G401.6 (cell line): ENCODE results near the gene COL25A1.
"Not testable (repeated sequence)": the region's sequence is repeated elsewhere in the genome, so short reads cannot be mapped to it uniquely, and the experiment has no call there.

Experiments
- FAIRE-seq: peaks from 2 replicates; lab custom pipeline; 2012; peaks lifted over from hg19 to GRCh38; lab: Jason Lieb, UNC

The COL25A1 gene

DNA sequence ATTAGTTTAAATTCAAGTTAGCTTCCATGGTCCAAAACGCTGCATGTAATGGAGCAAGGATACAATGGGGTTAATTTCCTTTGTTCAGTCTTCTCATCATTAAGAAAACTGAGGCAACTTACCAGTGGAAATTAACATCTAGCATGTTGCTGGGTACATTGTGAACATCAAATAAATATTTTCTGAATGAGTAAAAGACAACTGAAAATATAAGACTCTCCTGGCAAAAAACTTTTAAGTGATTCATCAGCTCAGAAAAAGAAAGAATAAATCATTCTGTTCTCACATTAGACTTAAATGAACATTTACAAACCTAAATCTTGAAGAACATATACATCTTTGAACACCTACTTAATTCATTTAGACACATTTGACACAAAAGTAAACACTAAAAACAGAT is 401.2 kb downstream of the COL25A1 start:
- FAIRE-seq = no peak

DNA sequence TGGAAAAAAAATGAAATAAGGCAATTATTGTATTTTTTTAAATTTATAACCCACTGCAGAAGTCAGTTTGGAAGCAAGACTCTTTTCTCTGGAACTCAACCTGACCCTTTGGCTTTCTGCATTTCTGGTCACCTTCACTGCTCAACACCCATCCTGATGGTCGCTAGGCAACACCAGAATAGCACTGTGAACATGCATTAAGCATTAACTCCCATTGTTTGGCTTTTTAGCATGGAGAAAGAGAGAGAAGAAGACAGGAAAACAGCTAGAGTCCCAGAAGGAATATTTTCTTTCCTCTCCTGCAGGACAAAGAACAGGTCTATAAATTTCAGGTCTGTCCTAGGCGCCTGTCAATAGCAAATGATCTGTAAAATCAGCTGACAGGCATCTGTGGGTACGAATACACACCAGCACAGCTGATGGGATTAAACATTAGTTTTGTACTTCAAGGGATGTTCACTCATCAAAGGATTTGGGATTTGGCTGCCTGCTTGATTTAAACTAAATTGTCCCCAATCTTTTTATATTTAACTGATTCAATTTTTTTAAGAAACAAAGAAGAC is 402.4 kb downstream of the COL25A1 start:
- FAIRE-seq = no peak

DNA sequence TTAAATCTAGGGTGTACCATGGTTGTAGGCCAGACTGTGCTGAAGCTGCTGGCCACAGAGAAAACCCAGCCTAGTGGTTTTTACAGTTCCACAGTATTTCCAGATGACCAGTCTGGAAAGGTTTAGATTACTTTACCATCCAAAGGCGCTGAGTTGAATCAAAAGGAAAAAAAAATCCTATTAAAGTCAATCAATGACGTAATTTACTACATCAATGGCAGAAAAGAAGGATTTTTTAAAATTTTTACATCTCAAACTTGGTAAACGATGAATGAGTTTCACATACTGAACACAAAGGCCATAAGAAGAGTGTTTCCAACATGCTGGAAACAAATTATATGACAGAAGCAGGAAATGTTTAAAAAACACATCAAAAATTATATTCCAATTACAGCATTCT is 409.0 kb downstream of the COL25A1 start:
- no peak for FAIRE-seq

- no peak for FAIRE-seq
These were observed 410.4 kb downstream of the COL25A1 start for GRCh38 chr4:108891896-108892590.

- no peak for FAIRE-seq
These were observed 412.0 kb downstream of the COL25A1 start for GRCh38 chr4:108890484-108890881.

DNA sequence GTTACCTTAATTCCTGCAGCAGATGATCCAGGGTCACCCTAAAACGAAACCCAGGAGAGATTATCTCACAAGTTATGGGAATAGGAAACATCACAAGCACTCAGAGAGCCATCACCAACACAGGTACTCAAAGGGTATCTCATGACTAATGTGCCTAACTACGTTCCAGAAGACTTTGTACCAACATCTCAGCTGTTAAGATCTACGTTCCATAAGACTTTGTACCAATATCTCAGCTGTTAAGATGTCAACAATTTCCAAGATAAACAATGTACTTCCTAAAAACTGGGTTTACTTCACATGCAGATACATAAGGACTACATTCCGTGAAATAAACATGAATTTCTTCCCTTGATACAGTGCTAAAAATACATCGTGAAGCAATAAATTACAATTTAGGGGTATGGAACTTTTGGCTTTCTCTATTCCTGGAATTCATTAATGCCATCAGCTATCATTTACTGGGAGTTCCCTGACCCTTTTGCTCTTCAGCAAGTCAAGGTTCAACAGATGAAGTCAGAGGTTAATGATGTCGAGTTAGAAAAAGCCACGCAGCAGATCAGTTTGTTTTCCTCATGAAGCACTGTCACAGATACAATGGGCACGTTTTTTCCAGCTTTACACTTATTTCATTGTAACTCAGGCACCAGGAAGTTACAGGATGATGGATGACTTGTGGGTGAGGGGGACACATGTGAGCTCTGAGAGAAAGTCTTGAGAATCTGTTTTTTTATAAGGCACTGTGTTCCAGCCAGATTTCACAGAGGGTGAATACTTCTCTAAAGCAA is 412.6 kb downstream of the COL25A1 start:
- FAIRE-seq = no peak

GRCh38 chr4:108888769-108889168 is 413.7 kb downstream of the COL25A1 start:
- no peak for FAIRE-seq

DNA sequence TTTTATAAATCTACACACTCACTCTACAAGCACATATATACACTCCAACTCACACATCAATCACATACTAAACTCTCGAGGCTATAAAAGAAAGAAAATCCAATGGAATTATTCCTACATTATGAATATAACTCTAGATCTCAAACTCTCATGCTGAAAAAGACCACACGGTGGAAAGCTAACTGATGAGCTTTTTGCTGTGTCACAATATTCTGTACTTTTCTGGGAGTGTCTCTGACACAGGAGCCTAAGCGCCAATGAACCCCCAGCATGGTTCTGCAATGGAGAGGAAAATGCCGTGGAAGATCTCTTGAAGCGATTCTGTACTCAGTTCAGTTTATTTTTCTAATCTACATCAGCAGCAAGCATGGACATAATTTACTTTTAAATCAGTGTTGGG is 415.4 kb downstream of the COL25A1 start:
- FAIRE-seq = no peak

DNA sequence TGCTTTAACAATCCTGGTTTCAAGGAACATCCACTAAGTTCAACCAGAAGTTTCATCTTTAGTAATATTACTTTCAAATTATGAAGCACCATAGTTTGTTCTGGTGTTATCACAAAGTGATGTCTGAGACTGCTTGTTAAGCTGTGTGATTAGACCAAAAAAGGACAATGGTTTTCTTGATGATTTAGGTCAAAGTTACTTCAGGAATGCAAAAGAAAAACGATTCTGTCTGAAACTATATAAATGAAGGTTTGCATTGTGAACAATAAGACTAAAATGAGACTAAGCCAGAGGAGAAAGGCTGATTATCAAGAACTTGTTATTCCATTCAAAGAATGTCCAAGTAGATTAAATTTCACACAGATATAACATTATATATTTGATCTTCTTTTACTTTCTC is 417.2 kb downstream of the COL25A1 start:
- FAIRE-seq = no peak

GRCh38 chr4:108884596-108884995 is 417.9 kb downstream of the COL25A1 start:
- FAIRE-seq = no peak

DNA sequence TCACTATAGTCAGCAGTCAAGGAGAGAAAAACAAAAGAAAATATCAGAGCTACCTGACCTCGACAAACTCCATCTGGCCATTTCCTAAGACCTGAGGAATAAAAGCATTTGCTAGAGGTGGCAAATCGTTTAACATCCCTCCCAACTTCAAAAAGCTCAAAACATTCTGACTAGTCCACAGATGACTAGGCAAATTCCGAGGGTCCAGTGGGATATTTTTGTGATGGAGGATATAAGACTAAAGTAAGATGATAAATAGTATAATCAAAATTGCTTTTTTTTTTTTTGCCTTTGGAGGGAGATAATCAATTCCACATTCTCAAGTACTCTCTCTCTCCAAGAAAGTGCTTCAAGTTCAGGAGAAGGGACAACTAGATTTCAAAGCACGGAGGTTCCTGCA is 420.5 kb downstream of the COL25A1 start:
- no peak for FAIRE-seq

- FAIRE-seq = no peak
These were observed 421.3 kb downstream of the COL25A1 start for GRCh38 chr4:108881190-108881589.

- no peak for FAIRE-seq
These were observed 423.7 kb downstream of the COL25A1 start for GRCh38 chr4:108878806-108879205.

DNA sequence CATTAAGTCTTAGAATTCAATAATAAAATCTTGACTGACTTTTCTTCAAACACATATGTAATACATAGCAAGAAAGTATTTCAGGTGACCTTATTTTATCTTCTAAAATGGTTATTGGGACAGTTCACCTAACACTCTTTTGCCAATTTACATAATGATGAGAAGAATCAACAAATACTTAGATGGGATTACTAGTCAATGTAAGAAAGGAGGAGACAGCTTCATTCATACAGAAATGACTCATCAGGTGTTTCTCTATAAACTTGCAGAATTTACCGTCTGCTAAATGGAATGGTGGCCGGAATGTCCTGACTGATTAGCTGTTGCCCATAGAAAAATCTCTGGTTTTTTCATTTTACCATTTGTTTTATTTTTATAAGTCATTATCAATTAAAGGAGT is 424.6 kb downstream of the COL25A1 start:
- FAIRE-seq = no peak

GRCh38 chr4:108874806-108875205 is 427.7 kb downstream of the COL25A1 start:
- no peak for FAIRE-seq

- FAIRE-seq = not testable (repeated sequence)
These were observed 432.5 kb downstream of the COL25A1 start for GRCh38 chr4:108869970-108870369.

DNA sequence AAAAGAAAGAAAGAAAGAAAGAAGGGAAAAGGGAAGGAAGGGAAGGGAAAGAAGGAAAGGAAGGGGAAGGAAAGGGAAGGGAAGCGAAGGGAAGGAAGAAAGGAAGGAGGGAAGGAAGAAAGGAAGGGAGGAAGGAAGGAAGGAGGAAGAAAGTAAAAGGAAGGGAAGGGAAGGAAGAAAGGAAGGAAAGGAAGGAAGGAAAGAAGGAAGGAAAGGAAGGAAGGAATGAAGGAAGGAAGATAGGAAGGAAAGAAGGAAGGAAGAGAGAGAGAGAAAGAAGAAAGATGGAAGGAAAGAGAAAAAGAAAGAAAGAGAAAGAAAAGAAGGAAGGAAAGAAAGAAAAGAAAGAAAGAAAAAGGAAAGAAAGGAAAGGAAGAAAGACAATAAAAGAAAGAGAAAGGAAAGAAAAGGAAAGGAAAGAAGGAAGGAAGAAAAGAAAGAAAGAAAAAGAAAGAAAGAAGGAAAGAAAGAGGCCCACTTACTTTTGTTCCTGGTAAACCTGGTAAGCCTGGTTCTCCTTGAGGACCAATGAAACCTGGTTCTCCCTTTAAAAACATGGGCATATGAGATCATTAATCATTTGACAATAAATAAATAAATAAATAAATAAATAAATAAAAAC is 433.7 kb downstream of the COL25A1 start:
- FAIRE-seq = no peak

DNA sequence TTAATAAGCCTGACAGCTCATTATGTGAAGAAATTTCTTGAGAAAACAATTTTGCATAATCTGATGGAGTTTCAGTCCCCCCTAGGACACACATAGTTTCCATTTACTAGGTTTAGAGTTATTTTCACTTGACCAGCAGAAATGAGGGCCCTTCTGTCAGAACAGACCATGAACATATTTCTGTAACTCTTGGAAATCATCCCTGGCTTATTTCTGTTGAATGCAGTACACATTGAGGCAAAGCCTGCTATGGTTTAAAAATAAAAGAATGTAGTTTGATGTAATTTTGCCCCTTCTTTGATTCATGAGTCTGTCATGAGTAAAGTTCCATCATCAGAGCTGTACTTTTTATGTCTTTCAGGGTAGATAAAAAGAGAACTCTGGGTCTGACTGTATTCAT is 435.0 kb downstream of the COL25A1 start:
- no peak for FAIRE-seq

DNA sequence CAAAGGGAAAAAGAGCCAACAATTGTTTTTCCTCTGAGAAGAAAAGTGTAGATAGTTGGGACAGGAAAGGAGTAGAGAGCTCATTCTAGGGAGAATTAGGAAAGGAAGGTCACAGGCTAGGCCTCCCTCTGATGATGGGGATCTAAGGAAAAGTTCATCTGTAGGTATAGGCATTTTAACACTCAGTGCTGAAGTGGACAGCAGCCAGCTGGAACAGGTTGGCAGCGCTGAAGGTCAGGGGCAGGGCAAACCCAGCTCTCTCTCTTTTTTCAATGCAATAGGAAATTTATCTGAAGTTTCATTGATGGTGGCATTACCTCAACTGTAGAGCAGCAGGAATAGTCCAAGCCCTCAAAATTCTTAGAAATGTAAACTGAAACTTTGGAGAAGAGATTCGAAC is 441.1 kb downstream of the COL25A1 start:
- no peak for FAIRE-seq

DNA sequence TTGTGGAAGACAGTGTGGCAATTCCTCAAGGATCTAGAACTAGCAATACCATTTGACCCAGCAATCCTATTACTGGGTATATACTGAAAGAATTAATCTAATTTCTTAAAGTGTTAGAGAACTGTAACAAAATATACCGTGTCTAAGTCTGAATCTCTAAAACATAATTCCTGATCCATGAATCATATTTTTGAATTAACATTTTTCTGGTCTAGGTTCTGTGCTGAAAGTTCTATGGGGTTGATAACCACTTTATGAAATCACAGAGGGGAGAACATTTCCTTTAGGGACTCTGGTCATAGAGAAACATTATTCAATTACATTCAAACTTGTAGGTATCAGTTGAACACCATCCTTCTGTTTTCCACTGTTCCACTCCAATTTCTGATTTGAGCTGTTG is 447.7 kb downstream of the COL25A1 start:
- no peak for FAIRE-seq

- no peak for FAIRE-seq
These were observed 449.8 kb downstream of the COL25A1 start for GRCh38 chr4:108852691-108853090.

GRCh38 chr4:108851366-108851765 is 451.1 kb downstream of the COL25A1 start:
- no peak for FAIRE-seq

- no peak for FAIRE-seq
These were observed 452.2 kb downstream of the COL25A1 start for GRCh38 chr4:108850219-108850649.
